GM10248 (cell line): ENCODE measurements around the gene CWF19L2.
A peak's percentile ranks its signal among the peaks of the same experiment; 100 is the strongest.

Experiments
- CTCF ChIA-PET: fragments of 300-600 bp; sonication (Branson Sonifier 250); formaldehyde crosslinking; extraction: SDS; loops from one replicate; lab custom pipeline; 2021; ENCODE audit warnings: antibody characterized with exemption; lab: Yijun Ruan, JAX
- POLR2A ChIA-PET: fragments of 350-650 bp; sonication (Branson Sonifier 250); formaldehyde crosslinking; extraction: SDS; loops from one replicate; lab custom pipeline; 2020; ENCODE audit warnings: antibody characterized with exemption; lab: Yijun Ruan, JAX
- DNase-seq: peaks from one replicate; pipeline ENCODE4 v3.0.0; 2012; ENCODE audit errors: extremely low spot score
- TF ChIP-seq, protein P1 (sequence below): IDR thresholded peaks from 2 replicates; pipeline ENCODE4 v1.5.1; 2012; ENCODE audit warnings: mild to moderate bottlenecking, low read depth; ENCODE audit errors: extremely low read depth, missing control alignments, control extremely low read depth

The CWF19L2 gene

DNA sequence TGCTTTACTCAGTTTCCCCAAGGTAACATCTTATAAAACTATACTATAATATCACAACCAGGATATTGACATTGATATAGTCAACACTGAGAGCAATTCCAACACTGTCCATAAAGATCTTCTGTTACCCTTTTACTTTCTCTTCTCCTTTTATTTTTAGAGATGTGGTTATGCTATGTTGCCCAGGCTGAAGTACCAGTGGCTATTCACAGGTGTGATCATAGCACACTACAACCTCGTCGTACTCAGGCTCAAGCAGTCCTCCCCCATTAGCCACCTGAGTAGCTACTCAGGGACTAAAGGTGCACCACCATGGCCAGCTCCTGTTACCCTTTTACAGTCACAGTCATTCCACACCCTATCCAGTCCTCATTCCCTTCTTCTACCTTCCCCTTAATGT, 119.7 kb downstream of the CWF19L2 start:
- DNase-seq: peak; percentile 2
- ChIA-PET CTCF (no interaction called here), POLR2A (no interaction called here)
- TF ChIP-seq, protein P1, sequence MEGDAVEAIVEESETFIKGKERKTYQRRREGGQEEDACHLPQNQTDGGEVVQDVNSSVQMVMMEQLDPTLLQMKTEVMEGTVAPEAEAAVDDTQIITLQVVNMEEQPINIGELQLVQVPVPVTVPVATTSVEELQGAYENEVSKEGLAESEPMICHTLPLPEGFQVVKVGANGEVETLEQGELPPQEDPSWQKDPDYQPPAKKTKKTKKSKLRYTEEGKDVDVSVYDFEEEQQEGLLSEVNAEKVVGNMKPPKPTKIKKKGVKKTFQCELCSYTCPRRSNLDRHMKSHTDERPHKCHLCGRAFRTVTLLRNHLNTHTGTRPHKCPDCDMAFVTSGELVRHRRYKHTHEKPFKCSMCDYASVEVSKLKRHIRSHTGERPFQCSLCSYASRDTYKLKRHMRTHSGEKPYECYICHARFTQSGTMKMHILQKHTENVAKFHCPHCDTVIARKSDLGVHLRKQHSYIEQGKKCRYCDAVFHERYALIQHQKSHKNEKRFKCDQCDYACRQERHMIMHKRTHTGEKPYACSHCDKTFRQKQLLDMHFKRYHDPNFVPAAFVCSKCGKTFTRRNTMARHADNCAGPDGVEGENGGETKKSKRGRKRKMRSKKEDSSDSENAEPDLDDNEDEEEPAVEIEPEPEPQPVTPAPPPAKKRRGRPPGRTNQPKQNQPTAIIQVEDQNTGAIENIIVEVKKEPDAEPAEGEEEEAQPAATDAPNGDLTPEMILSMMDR: no peak

GRCh38 chr11:107331728-107332127, 125.9 kb downstream of the CWF19L2 start:
- no peak for DNase-seq
- TF ChIP-seq, protein P1: no peak
- POLR2A ChIA-PET: no interaction called here
- CTCF ChIA-PET: no interaction called here

DNA sequence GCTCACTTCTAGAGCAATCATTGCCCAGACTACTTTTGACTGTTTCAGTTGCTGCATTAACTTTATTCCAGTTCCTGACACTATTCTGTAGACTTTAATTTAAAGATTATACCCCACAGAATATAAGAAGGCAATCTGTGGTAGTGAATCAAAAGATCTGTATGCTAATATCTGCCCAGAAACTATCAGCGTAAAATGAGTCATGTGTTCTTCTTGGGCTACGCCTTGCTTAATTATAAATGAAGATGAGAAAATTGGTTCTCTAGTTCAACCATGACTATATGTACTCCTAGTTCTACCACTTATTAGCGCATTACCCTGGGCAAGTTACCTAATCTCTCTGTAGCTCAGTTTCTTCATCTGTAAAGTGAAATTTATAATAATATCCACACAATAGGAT, 128.5 kb downstream of the CWF19L2 start:
- no peak for DNase-seq
- POLR2A ChIA-PET: no interaction called here
- CTCF ChIA-PET: no interaction called here
- TF ChIP-seq, protein P1: no peak

GRCh38 chr11:107316426-107316825, 141.2 kb downstream of the CWF19L2 start:
- ChIA-PET CTCF (no interaction called here), POLR2A (no interaction called here)
- TF ChIP-seq, protein P1: no peak
- no peak for DNase-seq

DNA sequence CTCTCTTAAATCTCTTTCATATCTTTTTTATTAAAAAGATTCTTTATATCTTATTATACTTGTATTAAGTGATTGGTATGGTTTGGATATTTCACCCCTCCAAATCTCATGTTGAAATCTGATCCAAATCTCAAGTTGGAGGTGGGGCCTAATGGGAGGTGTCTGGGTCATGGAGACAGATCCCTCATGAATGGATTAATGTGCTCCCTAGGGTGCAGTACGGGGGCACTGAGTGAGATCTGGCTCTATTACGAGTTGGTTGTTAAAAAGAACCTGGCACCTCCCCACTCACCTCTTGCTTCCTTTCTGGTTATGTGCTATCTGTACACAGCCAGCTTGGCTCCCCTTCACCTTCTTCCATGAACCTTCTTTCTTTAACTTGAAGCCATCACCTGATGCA, 149.6 kb downstream of the CWF19L2 start:
- ChIA-PET POLR2A (no interaction called here), CTCF (no interaction called here)
- DNase-seq: no peak
- TF ChIP-seq, protein P1: no peak

- CTCF ChIA-PET: interaction anchor here (0.8 to 2.6 kb wide), 2 partner anchors 9 kb away, joined by 3 to 6 read pairs; no protein-coding TSS in a partner anchor
- no peak for DNase-seq
- TF ChIP-seq, protein P1: no peak
- POLR2A ChIA-PET: no interaction called here
Observed at GRCh38 chr11:107301878-107302277, 155.7 kb downstream of the CWF19L2 start.
